DMS53 (cell line): ENCODE results near the gene PKHD1.
A peak's percentile ranks its signal among the peaks of the same experiment; 100 is the strongest.

Experiments
- DNase-seq: peaks from one replicate; lab custom pipeline; 2025; lab: John Stamatoyannopoulos, UW

The PKHD1 gene

GRCh38 chr6:51616243-51616642, 471.2 kb downstream of the PKHD1 start:
- no peak for DNase-seq

- DNase-seq, result no peak
Observed at GRCh38 chr6:51614725-51615124, 472.7 kb downstream of the PKHD1 start.

GRCh38 chr6:51613558-51613957, 473.9 kb downstream of the PKHD1 start:
- peak; percentile 88 for DNase-seq

- no peak for DNase-seq
Observed at GRCh38 chr6:51608932-51609331, 478.5 kb downstream of the PKHD1 start.

GRCh38 chr6:51608383-51608782, 479.0 kb downstream of the PKHD1 start:
- DNase-seq, result no peak

- DNase-seq, result no peak
Observed at GRCh38 chr6:51600514-51600913, 486.9 kb downstream of the PKHD1 start.

- no peak for DNase-seq
Observed at GRCh38 chr6:51598171-51598570, 489.2 kb downstream of the PKHD1 start.

GRCh38 chr6:51594981-51595380, 492.4 kb downstream of the PKHD1 start:
- no peak for DNase-seq

GRCh38 chr6:51585264-51585663, 502.1 kb downstream of the PKHD1 start:
- DNase-seq, result no peak

GRCh38 chr6:51584163-51584562, 503.2 kb downstream of the PKHD1 start:
- no peak for DNase-seq

- DNase-seq, result no peak
Observed at GRCh38 chr6:51578994-51579393, 508.4 kb downstream of the PKHD1 start.

GRCh38 chr6:51578362-51578761, 509.1 kb downstream of the PKHD1 start:
- DNase-seq, result no peak

GRCh38 chr6:51574040-51574439, 513.4 kb downstream of the PKHD1 start:
- DNase-seq, result no peak

GRCh38 chr6:51571168-51571567, 516.2 kb downstream of the PKHD1 start:
- DNase-seq, result no peak

- peak; percentile 92 for DNase-seq
Observed at GRCh38 chr6:51570168-51570921, 517.1 kb downstream of the PKHD1 start.

GRCh38 chr6:51569594-51569993, 517.8 kb downstream of the PKHD1 start:
- DNase-seq, result peak; percentile 87

- peak; percentile 42 for DNase-seq
Observed at GRCh38 chr6:51568771-51569170, 518.6 kb downstream of the PKHD1 start.

GRCh38 chr6:51565472-51565871, 521.9 kb downstream of the PKHD1 start:
- DNase-seq, result no peak
